Peyer's patch (tissue), 4 donors: Measurements from ENCODE around the gene SOCS4. TPM values are rescaled to one million over a fixed set of nuclear protein-coding genes. Genes with fewer than 3 reads are reported as not detected.
"Not testable (repeated sequence)": the region's sequence is repeated elsewhere in the genome, so short reads cannot be mapped to it uniquely, and the experiment has no call there.

ENCODE experiments used
- DNase-seq, 3 donors: peaks; one replicate each; pipeline ENCODE4 v3.0.0-alpha.2; 2017 to 2019
- H3K27ac ChIP-seq, 4 donors: fragments of 200-600 bp; sonication (generic); one replicate each; pipeline ENCODE4 v1.5.1; 2016 to 2019
- H3K27me3 ChIP-seq, 2 donors: fragments of 200-600 bp; sonication (generic); one replicate each; pipeline ENCODE4 v1.5.1; 2019
- H3K36me3 ChIP-seq, 3 donors: fragments of 200-600 bp; sonication (generic); one replicate each; pipeline ENCODE4 v1.5.1; 2016 to 2019
- H3K4me1 ChIP-seq, 4 donors: fragments of 200-600 bp; sonication (generic); one replicate each; pipeline ENCODE4 v1.5.1; 2016 to 2019
- H3K4me3 ChIP-seq, 4 donors: fragments of 200-600 bp; sonication (generic); 1 replicate in 3 of 4; 2 replicates in 1 of 4; pipeline ENCODE4 v1.5.1; 2016 to 2019; ENCODE audit warnings: mild to moderate bottlenecking in 1 of 4
- H3K9me3 ChIP-seq, 4 donors: fragments of 200-600 bp; sonication (generic); one replicate each; pipeline ENCODE4 v1.5.1; 2016 to 2019; ENCODE audit warnings: mild to moderate bottlenecking in 1 of 4
- CTCF ChIP-seq, 6 experiments: fragments of 450-650 bp in 4 of 6; fragments of 200-600 bp in 2 of 6; sonication (generic) in 1 of 6; IDR thresholded peaks; one replicate each; pipeline ENCODE4 v1.5.1; 2017 to 2019; ENCODE audit warnings: antibody characterized with exemption in 6 of 6, mild to moderate bottlenecking in 3 of 6, moderate library complexity in 1 of 6
- POLR2A ChIP-seq, 2 donors: fragments of 450-650 bp; IDR thresholded peaks; one replicate each; pipeline ENCODE4 v1.5.1; 2017; ENCODE audit warnings: antibody characterized with exemption in 2 of 2, mild to moderate bottlenecking in 2 of 2, moderate library complexity in 2 of 2
- total RNA-seq, 4 donors: library from RNA; depleted of rRNA; stranded (reverse); fragments of >200 nt; gene quantifications; one replicate each; pipeline ENCODE4 v1.1.0, GENCODE V29; 2016

SOCS4 gene
- total RNA-seq, 4 donors from 2014 or later: 10.0 to 18.2 (median 10.7) TPM

GRCh38 chr14:55053018-55053417, 26.0 kb downstream of the SOCS4 start:
- Histone ChIP-seq H3K27me3 (no peaks in the 10 kb centered on the region), H3K27ac (peak overlapping the region in 1 of 4 donors; percentile 98), H3K4me1 (peaks cover 0 to 20% (median 1%) of the 10 kb centered on the region in 4 donors), H3K36me3 (peaks cover 0 to 11% (median 0%) of the 10 kb centered on the region in 3 donors), H3K9me3 (no peaks in the 10 kb centered on the region), H3K4me3 (peak overlapping the region in 1 of 4 donors; percentile 69)
- DNase-seq: no peak
- TF ChIP-seq CTCF (IDR thresholded peaks at IDR 0.05) (no peak), POLR2A (IDR thresholded peaks at IDR 0.05) (no peak)

- no peaks in the 10 kb centered on the region for H3K27me3 ChIP-seq
- no peak overlapping the region for H3K4me3 ChIP-seq
- H3K4me1 ChIP-seq: peaks cover 0 to 20% (median 1%) of the 10 kb centered on the region in 4 donors
- peaks cover 0 to 16% (median 0%) of the 10 kb centered on the region in 3 donors for H3K36me3 ChIP-seq
- no peaks in the 10 kb centered on the region for H3K9me3 ChIP-seq
- TF ChIP-seq POLR2A (IDR thresholded peaks at IDR 0.05) (no peak), CTCF (IDR thresholded peaks at IDR 0.05) (no peak)
- no peak for DNase-seq
- H3K27ac ChIP-seq: no peak overlapping the region
Measured at GRCh38 chr14:55053500-55053899, 26.5 kb downstream of the SOCS4 start.

- H3K4me1 ChIP-seq: peaks cover 0 to 20% (median 1%) of the 10 kb centered on the region in 4 donors
- TF ChIP-seq POLR2A (IDR thresholded peaks at IDR 0.05) (no peak), CTCF (IDR thresholded peaks at IDR 0.05) (no peak)
Measured at GRCh38 chr14:55054098-55054497, 27.1 kb downstream of the SOCS4 start.

GRCh38 chr14:55057919-55058318, 30.9 kb downstream of the SOCS4 start:
- no peak for TF ChIP-seq POLR2A (IDR thresholded peaks at IDR 0.05)
- TF ChIP-seq CTCF (IDR thresholded peaks at IDR 0.05): no peak
- H3K27ac ChIP-seq: no peak overlapping the region
- no peaks in the 10 kb centered on the region for H3K9me3 ChIP-seq
- H3K4me1 ChIP-seq: peaks cover 0 to 10% (median under 1%) of the 10 kb centered on the region in 4 donors
- H3K4me3 ChIP-seq: no peak overlapping the region
- no peak for DNase-seq
- peaks cover 0 to 30% (median 0%) of the 10 kb centered on the region in 3 donors for H3K36me3 ChIP-seq
- H3K27me3 ChIP-seq: no peaks in the 10 kb centered on the region

More at GRCh38 chr14:55054098-55054497, 27.1 kb downstream of the SOCS4 start:
- H3K4me3 ChIP-seq: no peak overlapping the region
- H3K27me3 ChIP-seq: no peaks in the 10 kb centered on the region
- H3K9me3 ChIP-seq: no peaks in the 10 kb centered on the region
- no peak for DNase-seq
- no peak overlapping the region for H3K27ac ChIP-seq
- H3K36me3 ChIP-seq: peaks cover 0 to 17% (median 0%) of the 10 kb centered on the region in 3 donors

GRCh38 chr14:55059333-55059732, 32.3 kb downstream of the SOCS4 start:
- peaks cover 0 to 45% (median 0%) of the 10 kb centered on the region in 3 donors for H3K36me3 ChIP-seq
- H3K27me3 ChIP-seq: no peaks in the 10 kb centered on the region
- no peak overlapping the region for H3K4me3 ChIP-seq
- H3K4me1 ChIP-seq: no peaks in the 10 kb centered on the region
- H3K27ac ChIP-seq: no peak overlapping the region
- no peak for TF ChIP-seq POLR2A (IDR thresholded peaks at IDR 0.05)
- H3K9me3 ChIP-seq: no peaks in the 10 kb centered on the region
- DNase-seq: no peak

GRCh38 chr14:55062517-55063351, 35.7 kb downstream of the SOCS4 start:
- TF ChIP-seq POLR2A (IDR thresholded peaks at IDR 0.05) (no peak), CTCF (IDR thresholded peaks at IDR 0.05) (no peak)
- Histone ChIP-seq H3K36me3 (peaks cover 0 to 53% (median 0%) of the 10 kb centered on the region in 3 donors), H3K27ac (no peak overlapping the region), H3K9me3 (no peaks in the 10 kb centered on the region), H3K4me1 (no peaks in the 10 kb centered on the region), H3K4me3 (no peak overlapping the region), H3K27me3 (no peaks in the 10 kb centered on the region)
- no peak for DNase-seq

GRCh38 chr14:55064896-55065295, 37.9 kb downstream of the SOCS4 start:
- peaks cover 0 to 45% (median 0%) of the 10 kb centered on the region in 3 donors for H3K36me3 ChIP-seq
- H3K4me3 ChIP-seq, H3K27me3 ChIP-seq, DNase-seq, H3K27ac ChIP-seq, H3K4me1 ChIP-seq, H3K9me3 ChIP-seq: not testable (repeated sequence)
